Measurements from ENCODE around the gene LCA5.

The LCA5 gene

DNA sequence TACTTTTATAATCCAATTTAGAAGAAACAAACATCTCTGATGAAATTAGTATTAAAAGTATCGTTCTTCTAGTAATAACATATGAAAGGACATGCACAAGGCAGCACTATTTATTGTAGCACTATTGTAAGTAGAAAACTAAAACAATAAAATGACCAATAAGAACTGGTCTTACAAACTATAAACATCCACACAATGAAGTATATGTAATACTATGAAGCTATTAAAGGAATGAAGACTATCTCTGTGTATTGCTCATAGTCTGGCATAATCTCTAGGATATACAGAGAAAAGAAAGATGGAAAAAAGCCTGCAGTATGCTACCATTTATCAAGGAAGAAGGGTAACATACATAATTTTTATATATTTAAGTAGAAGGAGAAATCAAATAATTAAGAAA lies 16.7 kb downstream of the LCA5 start:
- no peaks in the 10 kb centered on the region for H3K9me3 ChIP-seq (ENCODE audit: insufficient read depth, low read length, severe bottlenecking)
- no peaks in the 10 kb centered on the region for H4K20me1 ChIP-seq (ENCODE audit: insufficient read depth, low read length)
- H3K4me3 ChIP-seq (ENCODE audit: low read depth in 1 of 2, low read length in 2 of 2): no peak overlapping the region
- H3K4me2 ChIP-seq (ENCODE audit: insufficient read depth, low read length): no peak overlapping the region
- no peaks in the 10 kb centered on the region for H3K4me1 ChIP-seq (ENCODE audit: insufficient read depth, low read length)
- no peak overlapping the region for H2AFZ ChIP-seq (ENCODE audit: low read depth, low read length)
- no peak overlapping the region for H3K27ac ChIP-seq (ENCODE audit: low read length)
- H3K79me2 ChIP-seq (ENCODE audit: insufficient read depth, low read length): no peaks in the 10 kb centered on the region
- no peak for ATAC-seq (ENCODE audit: insufficient read depth, low read depth)
- no peaks in the 10 kb centered on the region for H3K36me3 ChIP-seq (ENCODE audit: insufficient read depth, low read length)
- no peak for DNase-seq
- no peak overlapping the region for H3K9ac ChIP-seq (ENCODE audit: low read depth, low read length)
- no peak for TF ChIP-seq EZH2 (IDR thresholded peaks at IDR 0.05; ENCODE audit: borderline replicate concordance, low read depth, low read length, severe bottlenecking)
- TF ChIP-seq, protein P1, sequence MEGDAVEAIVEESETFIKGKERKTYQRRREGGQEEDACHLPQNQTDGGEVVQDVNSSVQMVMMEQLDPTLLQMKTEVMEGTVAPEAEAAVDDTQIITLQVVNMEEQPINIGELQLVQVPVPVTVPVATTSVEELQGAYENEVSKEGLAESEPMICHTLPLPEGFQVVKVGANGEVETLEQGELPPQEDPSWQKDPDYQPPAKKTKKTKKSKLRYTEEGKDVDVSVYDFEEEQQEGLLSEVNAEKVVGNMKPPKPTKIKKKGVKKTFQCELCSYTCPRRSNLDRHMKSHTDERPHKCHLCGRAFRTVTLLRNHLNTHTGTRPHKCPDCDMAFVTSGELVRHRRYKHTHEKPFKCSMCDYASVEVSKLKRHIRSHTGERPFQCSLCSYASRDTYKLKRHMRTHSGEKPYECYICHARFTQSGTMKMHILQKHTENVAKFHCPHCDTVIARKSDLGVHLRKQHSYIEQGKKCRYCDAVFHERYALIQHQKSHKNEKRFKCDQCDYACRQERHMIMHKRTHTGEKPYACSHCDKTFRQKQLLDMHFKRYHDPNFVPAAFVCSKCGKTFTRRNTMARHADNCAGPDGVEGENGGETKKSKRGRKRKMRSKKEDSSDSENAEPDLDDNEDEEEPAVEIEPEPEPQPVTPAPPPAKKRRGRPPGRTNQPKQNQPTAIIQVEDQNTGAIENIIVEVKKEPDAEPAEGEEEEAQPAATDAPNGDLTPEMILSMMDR (IDR thresholded peaks at IDR 0.05; ENCODE audit: borderline replicate concordance, extremely low read depth, low read length, poor library complexity, severe bottlenecking): no peak
- H3K27me3 ChIP-seq (ENCODE audit: insufficient read depth, low read length, poor library complexity): no peaks in the 10 kb centered on the region

DNA sequence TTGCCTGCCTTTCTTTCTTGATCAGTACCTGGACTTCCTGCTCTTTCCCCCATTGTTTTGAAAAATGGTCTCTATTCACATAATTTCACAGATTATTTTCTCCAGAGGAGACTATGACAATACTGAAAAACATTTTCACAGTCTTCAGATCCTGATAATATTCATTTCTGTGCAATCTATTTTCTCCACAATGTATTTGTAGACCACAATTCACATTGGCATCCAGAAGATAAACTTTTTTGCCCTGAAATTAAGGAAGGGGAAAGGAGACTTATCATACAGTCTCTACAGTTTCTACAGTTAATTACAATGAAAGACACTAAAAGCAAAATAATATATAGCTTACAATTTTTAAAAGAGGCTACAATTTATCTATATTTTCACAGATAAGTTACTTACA lies 18.4 kb downstream of the LCA5 start:
- TF ChIP-seq, protein P1 (IDR thresholded peaks at IDR 0.05; ENCODE audit: borderline replicate concordance, extremely low read depth, low read length, poor library complexity, severe bottlenecking): no peak
- no peak for TF ChIP-seq EZH2 (IDR thresholded peaks at IDR 0.05; ENCODE audit: borderline replicate concordance, low read depth, low read length, severe bottlenecking)
- Histone ChIP-seq H3K4me1 (ENCODE audit: insufficient read depth, low read length) (no peaks in the 10 kb centered on the region), H3K4me3 (ENCODE audit: low read depth in 1 of 2, low read length in 2 of 2) (no peak overlapping the region), H2AFZ (ENCODE audit: low read depth, low read length) (no peak overlapping the region), H3K36me3 (ENCODE audit: insufficient read depth, low read length) (no peaks in the 10 kb centered on the region), H3K9me3 (ENCODE audit: insufficient read depth, low read length, severe bottlenecking) (no peaks in the 10 kb centered on the region), H3K4me2 (ENCODE audit: insufficient read depth, low read length) (no peak overlapping the region), H3K27ac (ENCODE audit: low read length) (no peak overlapping the region), H3K79me2 (ENCODE audit: insufficient read depth, low read length) (no peaks in the 10 kb centered on the region), H4K20me1 (ENCODE audit: insufficient read depth, low read length) (no peaks in the 10 kb centered on the region), H3K9ac (ENCODE audit: low read depth, low read length) (no peak overlapping the region), H3K27me3 (ENCODE audit: insufficient read depth, low read length, poor library complexity) (no peaks in the 10 kb centered on the region)
- DNase-seq (no peak), ATAC-seq (ENCODE audit: insufficient read depth, low read depth) (no peak)

DNA sequence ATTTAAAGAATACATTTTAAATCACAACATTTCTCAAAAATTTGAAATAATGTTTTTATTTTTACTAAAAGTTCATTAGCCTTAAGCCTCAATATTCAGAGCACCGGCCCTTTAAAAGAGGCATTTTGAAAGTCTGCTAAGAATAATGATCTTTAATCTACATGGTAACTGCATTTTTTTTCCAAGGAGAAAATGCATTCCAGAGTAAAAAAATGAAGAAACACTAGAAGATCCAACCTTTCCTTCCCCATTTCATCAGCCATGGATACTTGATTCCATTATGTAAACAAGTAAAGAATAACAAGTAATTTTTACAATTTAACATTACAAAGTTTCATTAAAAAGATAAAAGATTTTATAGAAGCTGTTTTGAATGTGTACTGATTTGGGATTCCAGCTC lies 21.8 kb downstream of the LCA5 start:
- ATAC-seq (ENCODE audit: insufficient read depth, low read depth) (no peak), DNase-seq (no peak)
- TF ChIP-seq, protein P1 (IDR thresholded peaks at IDR 0.05; ENCODE audit: borderline replicate concordance, extremely low read depth, low read length, poor library complexity, severe bottlenecking): no peak
- TF ChIP-seq EZH2 (IDR thresholded peaks at IDR 0.05; ENCODE audit: borderline replicate concordance, low read depth, low read length, severe bottlenecking): no peak
- Histone ChIP-seq H3K4me3 (ENCODE audit: low read depth in 1 of 2, low read length in 2 of 2) (no peak overlapping the region), H3K9ac (ENCODE audit: low read depth, low read length) (no peak overlapping the region), H3K9me3 (ENCODE audit: insufficient read depth, low read length, severe bottlenecking) (no peaks in the 10 kb centered on the region), H4K20me1 (ENCODE audit: insufficient read depth, low read length) (no peaks in the 10 kb centered on the region), H3K36me3 (ENCODE audit: insufficient read depth, low read length) (no peaks in the 10 kb centered on the region), H3K4me2 (ENCODE audit: insufficient read depth, low read length) (no peak overlapping the region), H3K79me2 (ENCODE audit: insufficient read depth, low read length) (no peaks in the 10 kb centered on the region), H2AFZ (ENCODE audit: low read depth, low read length) (no peak overlapping the region), H3K4me1 (ENCODE audit: insufficient read depth, low read length) (no peaks in the 10 kb centered on the region), H3K27me3 (ENCODE audit: insufficient read depth, low read length, poor library complexity) (no peaks in the 10 kb centered on the region), H3K27ac (ENCODE audit: low read length) (no peak overlapping the region)

DNA sequence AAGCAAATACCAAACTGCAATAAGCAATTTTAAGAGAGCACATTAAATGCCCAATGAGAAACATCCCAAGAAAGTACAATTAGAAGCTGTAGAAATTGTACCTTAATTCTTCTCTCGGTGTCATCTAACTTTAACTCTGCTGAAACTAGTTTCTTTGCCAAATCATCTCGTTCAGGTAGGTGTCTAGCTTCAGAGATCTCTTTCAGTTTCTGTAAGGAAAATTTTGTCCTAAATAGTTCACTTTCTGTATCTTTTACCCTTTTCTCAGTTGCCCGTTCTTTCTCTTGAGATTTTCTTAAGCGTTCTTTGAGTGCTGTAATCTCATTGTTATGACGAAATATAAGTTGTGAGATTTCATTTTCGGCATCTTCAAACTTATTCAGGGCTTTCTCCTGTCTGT lies 24.1 kb downstream of the LCA5 start:
- Histone ChIP-seq H3K4me1 (ENCODE audit: insufficient read depth, low read length) (no peaks in the 10 kb centered on the region), H3K4me3 (ENCODE audit: low read depth in 1 of 2, low read length in 2 of 2) (no peak overlapping the region), H3K79me2 (ENCODE audit: insufficient read depth, low read length) (no peaks in the 10 kb centered on the region), H2AFZ (ENCODE audit: low read depth, low read length) (no peak overlapping the region), H3K9me3 (ENCODE audit: insufficient read depth, low read length, severe bottlenecking) (no peaks in the 10 kb centered on the region), H3K9ac (ENCODE audit: low read depth, low read length) (no peak overlapping the region), H3K4me2 (ENCODE audit: insufficient read depth, low read length) (no peak overlapping the region), H3K27ac (ENCODE audit: low read length) (no peak overlapping the region), H4K20me1 (ENCODE audit: insufficient read depth, low read length) (no peaks in the 10 kb centered on the region), H3K36me3 (ENCODE audit: insufficient read depth, low read length) (no peaks in the 10 kb centered on the region), H3K27me3 (ENCODE audit: insufficient read depth, low read length, poor library complexity) (no peaks in the 10 kb centered on the region)
- DNase-seq: no peak
- ATAC-seq (ENCODE audit: insufficient read depth, low read depth): no peak
- TF ChIP-seq EZH2 (IDR thresholded peaks at IDR 0.05; ENCODE audit: borderline replicate concordance, low read depth, low read length, severe bottlenecking): no peak
- TF ChIP-seq, protein P1 (IDR thresholded peaks at IDR 0.05; ENCODE audit: borderline replicate concordance, extremely low read depth, low read length, poor library complexity, severe bottlenecking): no peak
